Mesothelial cell of epicardium (in vitro differentiated cells): ENCODE data around the gene TFB1M. TPM values are rescaled to one million over a fixed set of nuclear protein-coding genes. Genes with fewer than 3 reads are reported as not detected.

Source experiments
- DNase-seq, 2 experiments: peaks; one replicate each; pipeline ENCODE4 v3.0.0; 2021; ENCODE audit warnings: low spot score in 2 of 2; ENCODE audit not compliant: unreplicated experiment in 2 of 2
- H3K27ac Mint-ChIP-seq: 2 replicates; pipeline ENCODE4 v1.8.0; 2021; ENCODE audit warnings: mixed read lengths
- H3K27me3 Mint-ChIP-seq: 2 replicates; pipeline ENCODE4 v1.8.0; 2021; ENCODE audit warnings: low read depth, mixed read lengths
- H3K36me3 Mint-ChIP-seq: 2 replicates; pipeline ENCODE4 v1.8.0; 2021; ENCODE audit warnings: mixed read lengths
- H3K4me1 Mint-ChIP-seq: 2 replicates; pipeline ENCODE4 v1.8.0; 2021; ENCODE audit warnings: mixed read lengths
- H3K4me3 Mint-ChIP-seq: 2 replicates; pipeline ENCODE4 v1.8.0; 2021; ENCODE audit warnings: mild to moderate bottlenecking, moderate library complexity, mixed read lengths
- H3K9me3 Mint-ChIP-seq: 2 replicates; pipeline ENCODE4 v1.8.0; 2021; ENCODE audit warnings: mixed read lengths
- CTCF ChIP-seq: fragments of 200-600 bp; sonication (generic); IDR thresholded peaks from one replicate; pipeline ENCODE4 v1.5.0; 2021; ENCODE audit warnings: antibody characterized with exemption; ENCODE audit not compliant: unreplicated experiment
- total RNA-seq: library from RNA; stranded (reverse); gene quantifications from 3 replicates; pipeline ENCODE4 v1.2.1, GENCODE V29; 2021

The TFB1M gene
- total RNA-seq, 1 donor from 2014 or later, result 27.9 TPM

- no peak for TF ChIP-seq CTCF
- H3K4me1 Mint-ChIP-seq, result peaks cover 29% of the 10 kb centered on the region
- no peaks in the 10 kb centered on the region for H3K27me3 Mint-ChIP-seq
- H3K27ac Mint-ChIP-seq, result peak overlapping the region; percentile 63
- H3K4me3 Mint-ChIP-seq, result no peak overlapping the region
- DNase-seq, result no peak
- H3K9me3 Mint-ChIP-seq, result no peaks in the 10 kb centered on the region
- peaks cover 3% of the 10 kb centered on the region for H3K36me3 Mint-ChIP-seq
Observed at GRCh38 chr6:155245831-155246230, 68.5 kb downstream of the TFB1M start.

GRCh38 chr6:155245193-155245592 is 69.1 kb downstream of the TFB1M start:
- Mint-ChIP-seq H3K36me3 (peaks cover 9% of the 10 kb centered on the region), H3K4me1 (peaks cover 29% of the 10 kb centered on the region), H3K4me3 (no peak overlapping the region), H3K9me3 (peaks cover 5% of the 10 kb centered on the region), H3K27ac (peak overlapping the region; percentile 10), H3K27me3 (no peaks in the 10 kb centered on the region)
- TF ChIP-seq CTCF, result no peak
- DNase-seq, result no peak

- no peak for DNase-seq
- TF ChIP-seq CTCF, result no peak
- Mint-ChIP-seq H3K27ac (no peak overlapping the region), H3K9me3 (peaks cover 10% of the 10 kb centered on the region), H3K4me1 (peaks cover 29% of the 10 kb centered on the region), H3K36me3 (peaks cover 16% of the 10 kb centered on the region), H3K27me3 (no peaks in the 10 kb centered on the region), H3K4me3 (no peak overlapping the region)
Observed at GRCh38 chr6:155244434-155244833, 69.8 kb downstream of the TFB1M start.

GRCh38 chr6:155241966-155242365 is 72.3 kb downstream of the TFB1M start:
- no peak overlapping the region for H3K4me3 Mint-ChIP-seq
- H3K4me1 Mint-ChIP-seq, result peaks cover 22% of the 10 kb centered on the region
- H3K9me3 Mint-ChIP-seq, result peaks cover 26% of the 10 kb centered on the region
- no peak for TF ChIP-seq CTCF
- DNase-seq, result no peak
- peak overlapping the region; percentile 0 for H3K27ac Mint-ChIP-seq
- H3K27me3 Mint-ChIP-seq, result no peaks in the 10 kb centered on the region
- H3K36me3 Mint-ChIP-seq, result peaks cover 22% of the 10 kb centered on the region

- H3K27me3 Mint-ChIP-seq, result no peaks in the 10 kb centered on the region
- H3K36me3 Mint-ChIP-seq, result peaks cover 22% of the 10 kb centered on the region
- no peak for DNase-seq
- H3K4me3 Mint-ChIP-seq, result no peak overlapping the region
- TF ChIP-seq CTCF, result no peak
- H3K4me1 Mint-ChIP-seq, result peaks cover 20% of the 10 kb centered on the region
- peaks cover 29% of the 10 kb centered on the region for H3K9me3 Mint-ChIP-seq
- H3K27ac Mint-ChIP-seq, result no peak overlapping the region
Observed at GRCh38 chr6:155240905-155241600, 73.2 kb downstream of the TFB1M start.
